Measurements from ENCODE around the gene LCNL1.
A peak's percentile ranks its signal among the peaks of the same experiment; 100 is the strongest.
"Not testable (repeated sequence)": the region's sequence is repeated elsewhere in the genome, so short reads cannot be mapped to it uniquely, and the experiment has no call there.

The LCNL1 gene

DNA sequence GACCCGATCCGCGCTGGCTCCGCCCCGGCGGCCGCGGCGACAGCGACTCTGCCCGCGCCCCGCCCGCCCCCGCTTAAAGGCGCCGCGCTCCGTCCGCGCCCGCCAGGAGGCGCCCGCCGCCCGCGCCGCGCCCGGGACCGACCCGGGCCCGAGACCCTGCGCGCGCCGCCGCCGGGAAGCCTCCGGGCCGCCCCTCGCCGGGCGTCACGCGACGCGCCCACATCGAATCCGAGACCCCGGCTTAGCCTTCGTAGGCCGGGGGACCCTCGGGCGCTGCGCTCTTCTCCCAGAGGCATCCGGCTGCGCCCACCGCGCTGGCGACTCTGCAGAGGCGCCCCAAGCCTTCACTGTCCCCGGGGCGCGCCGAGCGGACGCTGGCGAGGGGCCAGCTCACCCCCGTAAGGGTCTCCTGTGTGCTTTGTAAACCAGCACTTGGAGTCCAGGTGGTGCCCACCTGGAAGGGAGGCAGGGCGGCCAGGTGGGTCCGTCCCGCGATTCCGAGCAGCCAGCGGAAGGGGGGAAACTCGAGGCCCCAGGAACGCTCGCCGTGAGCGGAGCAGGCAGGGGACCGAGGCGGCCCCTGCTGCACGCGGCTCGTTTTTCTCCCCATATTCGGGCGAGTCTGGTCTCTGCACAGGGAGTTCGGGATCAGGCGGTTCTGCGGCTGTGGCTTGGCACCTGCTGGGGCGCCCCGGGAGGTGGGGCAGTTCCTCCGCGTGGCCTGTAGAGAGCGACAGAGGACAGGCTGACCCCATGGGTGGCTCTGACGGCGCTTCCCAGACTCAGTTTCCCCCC, 45.7 kb downstream of the LCNL1 start:
- DNase-seq = no peak

DNA sequence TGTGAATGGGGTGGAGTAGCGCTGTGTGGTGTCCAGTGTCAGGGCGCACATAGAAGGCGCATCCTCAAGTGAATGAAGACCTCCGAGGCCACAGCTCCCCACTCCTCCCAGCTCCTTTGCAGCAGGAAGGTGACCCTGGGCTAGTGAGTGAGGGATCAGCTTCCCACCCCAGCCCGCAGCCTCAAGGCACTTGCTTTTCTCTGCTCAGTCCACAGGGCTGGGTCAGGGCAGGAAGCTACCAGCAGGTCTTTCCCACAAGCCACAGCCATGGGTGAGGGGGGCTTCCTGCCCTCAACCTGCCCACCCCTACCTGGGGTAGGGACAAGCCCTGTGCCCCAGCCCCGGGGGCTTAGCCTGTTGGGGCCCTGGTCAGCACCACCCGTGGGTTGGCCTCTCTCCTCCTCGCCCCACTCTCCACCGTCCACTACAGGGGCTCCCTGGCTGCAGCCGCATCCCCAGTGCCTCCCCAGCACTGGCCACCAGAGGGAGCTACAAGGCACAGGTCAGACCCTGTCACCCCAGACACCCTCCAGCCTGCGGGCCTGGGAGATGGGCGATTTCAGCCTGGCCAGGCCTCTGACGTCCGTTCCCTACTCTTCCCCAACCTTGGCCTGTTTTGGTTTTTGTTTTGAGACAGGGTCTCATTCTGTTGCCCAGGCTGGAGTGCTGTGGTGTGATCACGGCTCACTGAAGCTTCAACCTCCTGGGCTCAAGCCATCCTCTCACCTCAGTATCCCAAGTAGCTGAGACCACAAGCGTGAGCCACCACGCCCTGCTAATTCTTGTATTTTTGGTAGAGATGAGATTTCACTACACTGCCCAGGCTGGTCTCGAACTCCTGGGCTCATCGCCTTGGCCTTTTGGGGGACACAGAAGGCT, 46.5 kb downstream of the LCNL1 start:
- DNase-seq = no peak

DNA sequence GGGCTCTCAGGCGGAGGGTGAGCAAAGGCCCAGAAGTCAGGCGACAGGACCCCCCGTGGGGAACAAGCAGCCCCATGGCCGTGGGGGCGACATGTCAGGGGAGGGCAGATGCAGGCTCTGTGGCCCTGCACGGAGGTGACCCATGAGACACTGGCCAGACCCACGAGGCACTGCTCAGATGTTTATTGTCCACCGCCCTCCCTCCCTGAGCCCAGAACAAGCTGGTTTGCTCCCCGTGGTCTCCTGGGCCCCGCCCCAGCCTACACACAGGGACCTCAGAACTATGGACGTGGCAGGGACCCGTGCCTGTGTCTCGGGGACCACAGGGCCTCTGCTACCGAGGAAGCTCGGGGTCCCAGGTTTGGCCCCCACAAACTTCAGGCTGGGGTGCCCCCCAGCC, 47.2 kb downstream of the LCNL1 start:
- no peak for DNase-seq

DNA sequence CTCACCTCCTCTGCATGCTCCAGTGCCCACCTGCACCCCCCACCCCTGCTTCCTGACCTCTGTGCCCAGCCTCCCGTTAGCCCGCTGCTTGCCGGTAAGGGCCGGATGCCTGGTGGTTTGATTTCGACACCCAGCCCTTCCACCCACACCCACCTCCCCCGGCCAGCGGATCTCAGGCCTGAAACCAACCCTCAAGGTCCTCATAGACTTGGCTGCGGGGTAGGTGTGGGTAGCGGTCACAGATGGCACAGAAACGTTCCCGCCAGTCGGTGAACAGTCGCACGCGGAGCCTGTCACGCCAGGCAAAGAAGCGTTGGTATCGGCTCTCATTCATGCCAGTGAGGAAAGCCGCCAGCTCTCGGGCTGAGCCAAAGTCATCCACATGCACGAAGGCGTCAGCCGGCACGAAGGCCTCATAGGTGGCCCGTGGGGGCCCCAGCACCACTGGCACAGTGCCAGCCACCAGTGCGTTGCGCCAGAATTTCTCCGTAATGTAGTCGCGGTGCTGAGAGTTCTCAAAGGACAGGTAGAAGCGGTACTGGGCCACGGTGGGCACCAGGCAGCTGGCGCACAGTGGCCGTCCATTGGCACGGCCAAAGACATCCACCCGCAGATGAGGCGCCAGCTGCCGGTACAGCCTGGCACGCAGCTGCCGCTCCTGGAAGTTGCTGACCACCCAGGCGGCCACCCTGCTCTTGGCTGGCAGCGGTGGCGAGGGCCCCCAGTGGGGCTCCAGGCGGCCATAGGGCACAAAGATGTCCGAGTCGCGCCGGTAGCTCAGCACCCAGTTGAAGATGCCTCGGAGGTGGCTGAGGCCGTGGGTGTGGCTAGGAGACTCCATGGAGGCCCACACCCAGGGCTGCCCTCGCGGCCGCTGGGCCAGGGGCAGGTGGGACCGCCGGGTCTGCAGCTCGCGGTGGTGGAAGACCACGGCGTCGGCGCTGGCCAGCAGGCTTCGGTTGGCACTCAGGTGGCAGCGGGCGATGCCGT, 48.0 kb downstream of the LCNL1 start:
- no peak for DNase-seq

DNA sequence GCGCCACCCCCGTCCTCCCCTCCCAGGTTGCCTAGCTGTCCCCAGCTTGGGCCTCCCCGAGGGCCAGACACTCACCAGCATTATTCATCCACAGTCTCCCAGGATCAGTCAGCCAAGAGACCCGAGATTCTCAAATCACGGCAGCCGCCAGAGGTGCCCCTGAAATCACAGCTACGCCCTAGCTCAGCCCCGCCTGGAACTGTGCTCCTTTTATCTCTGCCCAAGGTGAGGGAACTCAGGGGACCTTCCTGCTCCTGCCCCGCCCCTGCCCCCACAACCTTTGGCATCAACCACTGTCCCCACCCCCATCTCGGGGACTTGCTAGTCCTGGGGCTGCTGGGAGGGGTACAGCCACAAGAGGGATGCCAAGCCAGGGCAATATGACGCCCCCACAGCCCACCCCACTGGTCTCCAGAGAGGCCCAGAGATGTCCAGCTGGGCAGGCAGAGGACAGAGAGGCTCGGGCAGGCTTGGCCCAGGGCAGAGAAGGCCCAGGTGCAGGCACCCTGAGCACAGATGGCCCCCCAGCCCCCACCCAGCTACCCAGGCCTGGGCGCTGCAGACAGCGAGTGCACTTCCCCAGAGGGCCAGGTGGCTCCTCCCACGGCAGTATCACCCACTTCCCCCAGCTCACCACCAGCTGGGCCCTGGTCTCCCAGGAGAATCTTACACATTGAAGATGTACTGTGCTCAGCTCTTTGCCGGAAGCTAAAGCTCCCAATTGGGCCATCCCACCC, 49.3 kb downstream of the LCNL1 start, which contains the start of gene FUT7:
Gene FUT7, minus strand, starts transcription at position 185 of the 737 bp plus-strand sequence. Its CDS starts 97 bp downstream, at position 88.
- no peak for DNase-seq

DNA sequence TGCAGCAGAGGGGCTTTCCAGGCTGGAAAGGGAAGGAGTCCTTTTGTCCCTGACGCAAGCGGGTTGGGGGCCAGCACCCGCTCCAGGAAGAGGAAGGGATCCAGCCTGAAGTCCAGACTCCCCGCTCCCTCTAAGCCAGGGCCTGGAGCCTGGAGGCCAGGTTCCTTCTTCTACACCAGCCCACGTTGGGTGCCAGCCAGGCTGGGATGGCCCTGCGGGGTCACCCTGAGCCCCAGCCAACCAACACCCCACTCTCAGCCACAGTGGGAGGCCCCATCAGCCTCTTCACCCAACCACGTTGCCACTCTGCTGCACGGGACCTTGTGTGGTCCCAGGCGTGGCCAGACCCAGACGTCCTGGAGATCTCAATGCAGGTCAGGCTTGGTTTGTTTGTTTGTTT, 50.1 kb downstream of the LCNL1 start:
- no peak for DNase-seq

DNA sequence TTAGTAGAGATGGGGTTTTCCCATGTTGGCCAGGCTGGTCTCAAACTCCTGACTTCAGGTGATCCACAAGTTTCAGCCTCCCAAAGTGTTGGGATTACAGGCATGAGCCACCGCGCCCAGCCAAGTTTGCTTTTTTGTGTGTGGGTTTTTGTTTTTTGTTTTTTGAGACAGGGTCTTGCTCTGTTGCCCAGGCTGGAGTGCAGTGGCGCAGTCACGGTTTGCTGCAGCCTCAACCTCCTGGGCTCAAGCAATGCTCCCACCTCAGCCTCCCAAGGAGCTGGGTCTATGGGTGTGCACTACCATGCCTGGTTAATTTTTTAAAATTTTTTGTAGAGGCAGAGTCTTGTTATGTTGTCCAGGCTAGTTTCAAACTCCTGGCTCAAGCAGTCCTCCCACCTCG, 50.7 kb downstream of the LCNL1 start:
- not testable (repeated sequence) for DNase-seq

DNA sequence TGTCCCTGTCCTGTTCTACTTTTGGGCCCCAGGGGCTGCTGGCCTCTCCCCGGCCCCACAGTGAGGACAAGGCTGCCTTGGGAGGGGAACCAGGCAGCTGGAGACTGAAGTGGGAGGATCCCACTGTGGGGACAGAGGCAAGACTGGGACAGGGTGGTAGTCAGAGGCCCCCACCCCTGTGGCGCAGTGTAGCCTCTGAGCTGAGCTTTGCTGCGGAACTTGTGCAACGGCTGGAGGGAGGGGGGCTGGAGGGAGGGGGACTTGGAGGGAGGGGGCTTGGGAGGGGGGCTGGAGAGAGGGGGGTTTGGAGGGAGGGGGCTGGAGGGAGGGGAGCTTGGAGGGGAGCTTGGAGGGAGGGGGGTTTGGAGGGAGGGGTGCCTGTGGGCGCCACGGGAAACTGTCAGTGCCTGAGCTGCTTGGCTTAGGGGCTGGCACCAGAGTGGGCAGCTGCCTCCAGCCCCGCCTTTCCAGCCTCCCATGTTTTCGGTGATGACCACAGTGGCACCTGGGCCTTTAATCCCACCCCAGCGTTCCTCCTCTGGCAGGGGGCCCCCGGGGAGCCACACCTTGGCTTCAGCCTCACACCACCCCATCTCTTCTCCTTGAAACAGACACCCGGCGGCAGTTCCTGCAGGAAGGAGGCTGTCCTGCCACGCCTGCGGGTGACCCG, 51.4 kb downstream of the LCNL1 start:
- no peak for DNase-seq

DNA sequence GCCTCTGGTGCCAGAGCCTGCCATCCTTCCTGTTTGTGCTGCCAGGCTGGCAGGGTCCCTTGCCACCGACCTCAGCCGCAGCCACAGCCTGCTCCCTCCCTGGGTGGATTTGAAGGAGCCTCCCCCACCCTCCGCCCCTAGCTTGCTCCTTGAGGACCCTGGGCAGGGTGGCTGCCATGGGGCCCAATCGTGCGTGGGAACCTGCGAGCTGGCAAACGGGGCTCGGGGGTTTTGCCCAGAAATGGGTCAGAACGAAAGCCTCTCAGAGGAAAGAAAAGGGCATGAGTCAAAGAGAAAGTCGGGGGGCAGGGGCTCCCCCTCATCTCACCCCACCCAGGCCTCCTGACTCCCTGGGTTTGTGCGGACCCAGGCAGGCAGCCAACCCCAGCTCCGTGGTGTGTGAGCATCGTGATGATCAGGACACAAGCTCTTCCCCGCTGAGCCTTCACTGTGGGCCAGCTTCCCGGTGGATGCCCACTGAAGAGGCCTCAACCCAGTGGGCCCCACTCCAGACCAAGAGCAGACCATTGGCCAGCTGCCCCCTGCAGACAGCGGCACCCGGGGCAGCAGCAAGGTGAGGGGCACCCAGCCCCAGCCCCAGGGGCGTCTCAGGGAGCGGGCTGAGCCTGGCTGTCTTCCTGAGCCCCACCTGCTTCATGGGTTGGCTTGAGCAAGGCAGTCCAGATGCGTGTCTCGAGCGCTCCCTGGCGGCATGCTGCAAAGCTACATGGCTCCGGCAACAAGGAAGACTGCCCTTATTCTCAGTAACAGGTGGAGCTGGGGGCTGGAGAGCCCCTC, 52.1 kb downstream of the LCNL1 start:
- DNase-seq = peak; percentile 19
